GM19328 (cell line): ENCODE data around the gene CYP2C18.
"Not testable (repeated sequence)": the region's sequence is repeated elsewhere in the genome, so short reads cannot be mapped to it uniquely, and the experiment has no call there.

ENCODE experiments used
- ATAC-seq: cut with Tn5 transposase; IDR thresholded peaks from one replicate; pipeline ENCODE4 v1.9.1; 2021; ENCODE audit warnings: mild to moderate bottlenecking, moderate library complexity; ENCODE audit not compliant: unreplicated experiment

The CYP2C18 gene

DNA sequence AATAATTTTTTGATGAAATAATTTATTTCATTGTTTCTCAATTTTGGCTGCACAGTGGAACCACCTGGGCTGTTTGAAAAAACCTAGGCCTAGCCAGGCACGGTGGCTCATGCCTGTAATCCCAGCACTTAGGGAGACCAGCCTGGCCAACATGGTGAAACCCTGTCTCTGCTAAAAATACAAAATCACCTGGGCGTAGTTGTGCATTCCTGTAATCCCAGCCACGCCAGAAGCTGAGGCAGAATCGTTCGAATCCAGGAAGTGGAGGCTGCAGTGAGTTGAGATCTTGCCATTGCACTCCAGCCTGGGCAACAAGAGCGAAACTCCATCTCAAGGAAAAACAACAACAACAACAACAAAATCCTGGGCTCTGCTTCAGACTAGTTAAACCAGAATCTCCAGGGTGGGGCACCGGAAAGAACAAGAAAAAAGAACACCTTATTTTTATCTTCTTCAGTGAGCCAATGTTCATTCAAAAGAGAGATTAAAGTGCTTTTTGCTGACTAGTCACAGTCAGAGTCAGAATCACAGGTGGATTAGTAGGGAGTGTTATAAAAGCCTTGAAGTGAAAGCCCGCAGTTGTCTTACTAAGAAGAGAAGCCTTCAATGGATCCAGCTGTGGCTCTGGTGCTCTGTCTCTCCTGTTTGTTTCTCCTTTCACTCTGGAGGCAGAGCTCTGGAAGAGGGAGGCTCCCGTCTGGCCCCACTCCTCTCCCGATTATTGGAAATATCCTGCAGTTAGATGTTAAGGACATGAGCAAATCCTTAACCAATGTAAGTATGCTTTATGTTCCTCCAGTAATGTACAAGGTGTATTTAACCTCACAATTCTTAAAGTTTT is at the start of gene CYP2C18:
Gene CYP2C18, plus strand, starts transcription at position 516 of the 841 bp plus-strand sequence. Its CDS starts 91 bp downstream, at position 607.
- ATAC-seq: no peak

DNA sequence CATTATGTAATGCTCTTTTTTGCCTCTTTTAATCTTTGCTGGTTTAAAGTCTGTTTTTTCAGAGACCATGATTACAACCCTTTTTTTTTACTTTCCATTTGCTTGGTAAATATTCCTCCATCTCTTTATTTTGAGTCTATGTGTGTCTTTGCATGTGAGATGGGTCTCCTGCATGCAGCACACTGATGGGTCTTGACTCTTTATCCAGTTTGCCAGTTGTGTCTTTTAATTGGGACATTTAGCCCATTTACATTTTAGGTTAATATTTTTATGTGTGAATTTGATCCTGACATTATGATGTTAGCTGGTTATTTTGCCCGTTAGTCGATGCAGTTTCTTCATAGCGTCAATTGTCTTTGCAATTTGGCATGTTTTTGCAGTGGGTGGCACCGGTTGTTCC is 45.4 kb upstream of the CYP2C18 start:
- ATAC-seq: not testable (repeated sequence)

DNA sequence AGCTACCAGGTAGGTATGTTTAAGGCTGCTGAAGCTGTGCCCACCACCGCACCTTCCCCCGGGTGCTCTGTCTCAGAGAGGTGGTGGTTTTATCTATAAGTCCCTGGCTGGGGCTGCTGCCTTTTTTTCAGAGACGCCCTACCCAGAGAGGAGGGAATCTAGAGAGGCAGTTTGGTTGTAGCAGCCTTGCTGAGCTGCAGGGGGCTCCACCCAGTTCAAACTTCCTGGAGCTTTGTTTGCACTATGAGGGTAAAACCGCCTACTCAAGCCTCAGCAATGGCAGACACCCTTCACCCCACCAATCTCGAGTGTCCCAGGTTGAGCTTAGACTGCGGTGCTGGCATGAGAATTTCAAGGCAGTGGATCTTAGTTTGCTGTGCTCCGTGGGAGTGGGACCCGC is 43.6 kb upstream of the CYP2C18 start:
- no peak for ATAC-seq

DNA sequence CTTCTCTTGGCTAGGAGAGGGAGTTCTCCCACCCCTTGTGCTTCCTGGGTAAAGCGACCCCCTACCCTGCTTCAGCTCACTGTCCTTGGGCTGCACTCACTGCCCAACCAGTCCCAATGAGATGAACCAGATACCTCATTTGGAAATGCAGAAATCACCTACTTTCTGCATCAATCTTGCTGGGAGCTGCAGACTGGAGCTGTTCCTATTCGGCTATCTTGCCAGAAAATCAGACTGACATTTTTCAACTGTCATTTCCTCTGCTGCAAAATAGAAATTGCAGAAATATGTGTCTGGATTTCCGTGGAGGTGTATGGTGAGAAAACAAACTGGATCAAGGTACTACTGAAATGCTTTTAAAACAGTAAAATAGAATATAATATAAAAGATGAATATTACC is 43.0 kb upstream of the CYP2C18 start:
- no peak for ATAC-seq

DNA sequence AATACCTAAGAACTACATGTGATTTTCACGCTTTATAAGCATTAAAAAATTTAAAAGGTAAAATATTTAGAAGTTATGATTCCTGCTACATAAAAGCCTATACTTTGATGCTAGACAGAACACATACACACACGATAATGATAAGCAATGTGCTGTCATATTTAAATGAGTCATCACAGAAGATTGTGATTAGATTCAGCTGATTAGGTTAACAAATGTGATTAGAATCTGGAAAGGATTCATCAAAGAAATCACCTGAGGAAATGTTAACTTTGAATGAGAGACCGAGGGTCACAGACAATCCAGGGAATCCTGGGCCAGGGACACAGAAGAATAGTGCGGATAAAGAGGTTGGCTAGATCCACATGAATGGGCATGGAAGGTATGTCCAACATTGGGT is 42.0 kb upstream of the CYP2C18 start:
- no peak for ATAC-seq

DNA sequence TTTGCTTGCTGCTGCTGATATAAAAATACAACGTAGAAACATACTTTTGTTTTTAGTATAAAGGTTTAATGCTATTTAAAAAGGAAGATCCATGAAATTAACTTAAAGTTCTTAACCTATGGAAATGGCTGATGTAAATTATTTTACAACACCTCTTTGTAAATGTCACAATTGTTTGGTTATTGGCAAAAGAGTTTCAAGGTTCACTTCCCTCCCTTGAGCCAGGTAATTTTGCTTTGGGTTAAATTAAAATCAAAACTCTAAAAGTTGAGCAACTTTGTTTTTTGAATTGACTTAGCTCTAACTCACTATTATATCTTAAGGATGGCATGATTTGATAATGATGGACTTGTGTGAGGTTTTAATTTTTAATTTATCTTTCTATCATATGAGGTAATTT is 39.2 kb upstream of the CYP2C18 start:
- no peak for ATAC-seq

DNA sequence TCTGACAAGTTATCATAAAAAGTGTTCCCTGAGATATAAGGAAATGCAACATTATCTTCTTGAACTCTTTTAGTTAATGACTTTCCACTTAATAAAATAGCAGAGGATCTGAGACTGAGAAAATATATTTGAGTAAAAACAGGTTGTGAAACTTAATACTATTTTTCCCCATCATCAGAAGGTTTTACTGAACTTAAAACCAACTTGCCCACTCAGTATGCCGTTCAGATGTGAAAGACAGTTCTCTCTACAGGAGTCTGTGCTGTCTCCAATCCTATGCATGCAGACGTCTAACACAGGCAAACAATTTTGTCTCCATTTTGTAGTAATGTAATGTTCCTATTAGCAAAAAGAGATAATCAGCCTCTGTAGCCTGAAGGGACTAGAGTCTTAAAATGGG is 38.2 kb upstream of the CYP2C18 start:
- peak; percentile 60 for ATAC-seq

DNA sequence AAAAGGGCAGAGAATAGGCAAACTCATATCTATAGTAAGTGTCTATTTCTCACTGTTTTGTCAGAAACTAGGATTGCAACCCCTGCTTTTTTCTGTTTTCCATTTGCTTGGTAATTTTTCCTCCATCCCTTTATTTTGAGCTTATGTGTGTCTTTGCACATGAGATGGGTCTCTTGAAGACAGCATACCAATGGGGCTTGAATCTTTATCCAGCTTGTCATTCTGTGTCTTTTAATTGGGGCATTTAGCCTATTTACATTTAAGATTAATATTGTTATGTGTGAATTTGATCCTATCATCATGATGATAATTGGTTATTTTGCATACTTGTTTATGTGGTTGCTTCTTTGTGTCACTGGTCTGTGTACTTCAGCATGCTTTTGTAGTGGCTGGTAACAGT is 28.3 kb upstream of the CYP2C18 start:
- ATAC-seq: not testable (repeated sequence)

DNA sequence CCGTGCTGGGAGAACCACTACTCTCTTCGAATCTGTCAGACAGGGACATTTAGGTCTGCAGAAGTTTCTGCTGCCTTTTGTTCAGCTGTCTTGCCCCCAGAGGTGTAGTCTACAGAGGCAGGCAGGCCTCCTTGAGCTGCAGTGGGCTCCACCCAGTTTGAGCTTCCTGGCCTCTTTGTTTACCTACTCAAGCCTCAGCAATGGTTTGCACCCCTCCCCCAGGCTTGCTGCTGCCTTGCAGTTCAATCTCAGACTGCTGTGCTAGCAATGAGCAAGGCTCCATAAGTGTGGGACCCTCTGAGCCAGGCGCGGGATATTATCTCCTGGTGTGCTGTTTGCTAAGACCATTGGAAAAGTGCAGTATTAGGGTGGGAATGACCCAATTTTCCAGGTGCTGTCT is 20.5 kb upstream of the CYP2C18 start:
- not testable (repeated sequence) for ATAC-seq

DNA sequence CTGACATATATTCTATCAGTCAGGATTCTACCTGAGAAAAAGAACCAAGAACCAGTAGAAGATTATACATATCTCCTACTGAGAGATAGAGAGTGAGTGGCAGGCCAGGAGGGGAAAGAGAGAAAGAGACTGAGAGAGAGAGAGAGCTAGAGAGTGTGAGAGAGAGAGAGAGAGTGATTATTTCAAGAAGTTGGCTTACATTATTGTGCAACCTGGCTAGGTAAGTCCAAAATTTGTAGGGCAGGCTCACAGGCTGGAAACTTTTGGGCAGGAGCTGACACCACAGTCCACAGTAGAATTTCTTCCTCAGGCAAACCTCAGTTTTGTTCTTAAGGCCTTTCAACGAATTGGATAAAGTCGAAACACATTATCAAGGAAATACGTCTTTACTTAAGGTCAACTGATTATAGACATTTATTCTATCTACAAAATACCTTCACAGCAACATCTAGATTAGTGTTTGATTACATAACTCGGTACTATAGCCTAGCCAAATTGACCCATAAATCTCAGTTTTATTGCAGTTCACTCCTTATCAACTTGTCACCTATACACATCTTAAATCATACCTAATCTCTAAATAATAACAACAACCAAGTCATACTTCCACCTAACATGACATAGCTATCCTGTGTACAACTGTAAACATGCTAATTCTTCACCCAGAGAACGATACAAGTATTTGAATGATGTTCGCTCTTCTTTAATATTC is 17.0 kb upstream of the CYP2C18 start:
- no peak for ATAC-seq

DNA sequence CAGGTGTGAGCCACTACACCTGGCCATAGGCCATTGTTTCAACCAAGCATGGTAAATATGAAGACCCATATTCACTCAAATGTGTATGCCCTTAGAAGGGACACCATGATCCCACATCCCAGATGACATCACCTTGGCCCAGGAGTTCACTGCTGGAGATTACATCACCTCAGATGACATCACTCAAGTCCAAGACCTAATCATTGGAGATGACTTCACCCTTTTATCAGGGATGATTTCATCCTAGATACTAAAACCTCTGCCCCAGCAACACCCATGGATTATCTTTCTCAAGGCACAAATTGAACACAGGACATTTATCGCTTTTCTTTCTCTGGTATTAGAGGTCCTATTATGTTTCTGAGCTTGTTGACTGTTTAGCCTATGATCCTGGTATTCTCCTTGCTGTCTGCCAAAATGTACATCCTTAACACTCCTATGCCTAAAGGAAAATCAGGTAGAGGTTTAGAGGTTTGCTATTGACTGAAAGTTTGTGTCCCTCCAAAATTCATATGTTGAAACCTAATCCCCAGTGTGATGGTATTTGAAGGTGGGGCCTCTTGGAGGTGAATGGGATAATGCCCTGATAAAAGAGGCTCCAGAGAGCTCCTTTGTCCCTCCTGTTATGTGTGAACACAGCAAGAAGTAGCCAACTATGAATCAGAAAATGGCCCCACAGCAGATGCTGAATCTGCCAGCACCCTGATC is 9.8 kb upstream of the CYP2C18 start:
- no peak for ATAC-seq

DNA sequence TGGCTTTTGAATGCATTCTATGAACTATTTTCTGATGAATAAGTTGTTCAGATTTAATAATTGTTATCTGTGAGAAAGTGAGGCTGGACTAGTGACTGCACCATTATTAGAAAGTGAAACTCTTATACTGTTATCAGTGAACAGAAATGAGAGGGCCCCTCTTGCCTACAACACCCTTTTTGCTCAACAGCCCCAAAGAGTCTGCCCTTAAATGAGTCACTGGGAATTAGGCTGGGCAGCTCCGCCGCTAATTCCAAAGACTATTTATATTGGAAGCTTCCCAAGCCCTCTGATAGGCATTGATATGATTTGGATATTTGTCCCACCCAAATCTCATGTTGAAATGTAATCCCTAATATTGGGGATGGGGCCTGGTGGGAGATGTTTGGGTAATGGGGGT is 7.0 kb upstream of the CYP2C18 start:
- ATAC-seq: no peak

DNA sequence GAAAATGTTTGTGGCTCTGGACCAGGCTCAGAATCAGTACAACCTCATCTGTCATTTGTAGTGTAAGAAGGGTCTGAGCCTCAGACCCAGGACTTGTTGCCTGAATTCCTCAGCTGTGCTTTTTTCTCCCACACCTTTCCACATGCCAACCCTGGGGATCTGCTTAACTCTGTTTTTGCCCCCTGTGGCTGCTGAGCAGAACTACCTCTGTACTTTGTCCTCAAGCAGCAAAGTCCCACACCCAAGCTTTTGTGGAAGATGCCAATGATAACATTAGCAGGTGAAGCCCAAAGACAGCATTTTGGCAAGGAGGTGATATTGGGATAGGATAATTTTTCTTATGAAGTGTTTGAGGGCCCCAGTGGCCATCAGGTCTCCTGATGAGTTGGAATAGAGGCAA is 5.8 kb upstream of the CYP2C18 start:
- no peak for ATAC-seq

DNA sequence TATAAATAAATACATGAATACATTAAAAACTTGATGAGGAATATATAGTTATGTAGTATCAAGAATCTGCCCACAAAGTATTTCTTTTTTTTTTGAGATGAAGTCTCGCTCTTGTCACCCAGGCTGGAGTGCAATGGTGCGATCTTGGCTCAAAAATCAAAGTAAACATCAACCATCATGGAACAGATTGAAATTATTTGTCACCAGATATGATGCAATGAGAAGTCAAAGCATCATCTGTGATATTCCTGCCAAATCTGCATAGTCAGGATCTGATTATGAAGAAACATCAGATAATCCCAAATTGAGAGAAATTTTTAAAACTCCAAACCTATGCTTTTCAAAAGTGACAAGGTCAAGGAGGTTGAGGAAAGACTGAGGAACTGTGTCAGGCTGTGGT is 5.1 kb upstream of the CYP2C18 start:
- ATAC-seq: no peak

DNA sequence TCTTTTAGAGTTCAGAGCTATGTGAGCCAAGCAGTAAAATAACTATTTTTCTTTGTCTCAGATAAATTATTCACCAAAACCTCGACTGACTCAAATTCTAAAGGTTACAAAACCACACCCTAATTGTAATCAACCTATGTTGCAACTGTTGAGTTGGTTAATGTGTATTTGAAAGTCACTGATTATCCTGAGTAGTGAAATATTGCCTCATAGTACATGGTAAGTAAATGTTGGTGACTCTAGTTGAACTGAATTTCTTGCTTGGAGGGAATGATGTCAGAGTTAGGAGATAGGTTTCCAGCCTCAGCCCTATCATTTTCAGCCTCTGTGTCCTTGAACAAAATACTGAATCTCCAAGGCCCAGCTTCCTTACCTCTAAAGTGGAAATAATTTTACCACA is 3.0 kb upstream of the CYP2C18 start:
- no peak for ATAC-seq

DNA sequence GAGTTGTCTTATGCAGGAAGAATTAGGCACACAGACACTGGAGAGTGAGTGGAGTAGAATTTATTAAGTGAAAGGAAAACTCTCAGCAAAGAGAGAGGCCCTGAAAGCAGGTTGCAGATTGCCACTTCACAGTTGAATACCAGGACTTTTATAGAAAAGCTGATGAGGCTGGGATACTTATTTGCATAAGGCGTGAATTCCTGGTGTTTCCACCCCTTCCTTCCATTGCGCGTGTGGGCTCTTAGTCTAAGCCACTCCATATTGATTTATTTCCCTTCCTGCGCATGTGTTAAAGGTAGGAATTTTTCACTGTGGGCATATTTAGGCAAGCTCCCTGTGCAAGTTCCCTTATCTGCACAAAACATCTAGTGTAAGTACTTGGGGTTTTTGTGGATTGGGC is 893 bp upstream of the CYP2C18 start:
- ATAC-seq: not testable (repeated sequence)

DNA sequence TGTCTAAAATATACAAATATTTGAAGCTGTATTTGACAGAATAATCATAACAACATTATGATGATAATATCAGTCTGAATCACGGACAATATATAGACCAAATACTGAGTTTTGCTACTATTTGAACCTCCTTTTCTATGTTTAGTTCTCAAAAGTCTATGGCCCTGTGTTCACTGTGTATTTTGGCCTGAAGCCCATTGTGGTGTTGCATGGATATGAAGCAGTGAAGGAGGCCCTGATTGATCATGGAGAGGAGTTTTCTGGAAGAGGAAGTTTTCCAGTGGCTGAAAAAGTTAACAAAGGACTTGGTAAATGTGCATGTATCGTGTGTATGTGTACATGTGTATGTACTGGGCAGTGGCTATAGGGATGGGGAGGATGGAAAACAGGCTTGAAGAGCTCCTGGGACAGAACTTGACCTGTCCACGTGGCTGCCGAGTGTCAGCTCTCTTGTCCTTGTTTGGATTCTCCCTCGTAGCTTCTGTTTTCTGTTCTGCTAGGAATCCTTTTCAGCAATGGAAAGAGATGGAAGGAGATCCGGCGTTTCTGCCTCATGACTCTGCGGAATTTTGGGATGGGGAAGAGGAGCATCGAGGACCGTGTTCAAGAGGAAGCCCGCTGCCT is 4.2 kb downstream of the CYP2C18 start:
- no peak for ATAC-seq

DNA sequence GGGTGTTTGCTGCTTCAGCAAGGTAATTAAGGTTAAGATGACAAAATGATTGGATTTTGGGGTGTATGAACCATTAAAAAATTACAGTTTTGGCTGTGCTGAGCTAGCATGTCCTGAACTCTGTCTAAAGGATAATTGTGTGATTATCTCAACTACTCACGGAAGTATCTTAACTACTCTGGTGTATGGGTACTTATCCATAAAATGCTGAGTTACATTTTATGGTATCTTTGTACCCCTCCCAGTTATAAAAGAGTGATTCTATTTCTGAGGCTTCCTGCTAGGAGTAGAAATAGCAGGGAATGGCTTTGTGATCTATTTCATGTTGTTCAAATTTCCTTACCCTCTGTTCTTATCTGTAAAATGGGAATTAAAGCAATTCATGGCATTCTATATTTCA is 22.6 kb downstream of the CYP2C18 start:
- ATAC-seq: no peak

DNA sequence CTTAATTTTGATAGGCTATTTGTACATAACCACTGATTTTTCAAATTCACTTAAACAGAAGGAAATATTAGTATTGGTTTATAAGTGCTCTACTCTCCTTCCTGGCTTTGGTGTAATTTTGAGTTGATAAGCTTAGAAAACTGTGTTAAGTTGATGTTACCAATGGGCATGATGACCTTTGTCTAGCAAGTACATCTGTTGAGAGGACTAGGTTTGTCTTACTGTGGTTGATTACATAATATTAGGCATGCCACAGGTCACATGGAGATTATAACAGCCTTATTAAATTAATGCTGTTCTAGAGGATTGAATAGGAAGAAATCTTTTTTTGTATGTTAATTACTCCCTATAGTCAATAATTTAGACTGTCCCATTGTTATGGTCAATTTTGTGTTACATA is 27.0 kb downstream of the CYP2C18 start:
- no peak for ATAC-seq

DNA sequence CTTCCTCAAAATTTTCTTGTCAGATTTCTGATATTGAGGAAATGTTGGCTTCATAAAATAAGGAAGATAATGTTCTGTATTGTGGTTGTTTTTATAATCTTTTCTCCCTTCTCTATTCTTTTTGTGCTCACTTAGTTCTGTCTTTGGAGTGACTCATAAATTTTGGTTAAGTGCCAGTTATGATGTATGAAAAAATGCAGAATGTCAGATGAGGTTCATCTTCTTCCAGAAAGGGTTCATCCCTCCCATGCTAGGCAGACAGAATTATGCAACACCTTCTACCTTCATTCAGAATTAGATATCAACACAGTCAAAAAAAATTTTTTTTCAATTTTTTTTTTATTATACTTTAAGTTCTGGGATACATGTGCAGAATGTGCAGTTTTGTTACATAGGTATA is 42.3 kb downstream of the CYP2C18 start:
- ATAC-seq: no peak

DNA sequence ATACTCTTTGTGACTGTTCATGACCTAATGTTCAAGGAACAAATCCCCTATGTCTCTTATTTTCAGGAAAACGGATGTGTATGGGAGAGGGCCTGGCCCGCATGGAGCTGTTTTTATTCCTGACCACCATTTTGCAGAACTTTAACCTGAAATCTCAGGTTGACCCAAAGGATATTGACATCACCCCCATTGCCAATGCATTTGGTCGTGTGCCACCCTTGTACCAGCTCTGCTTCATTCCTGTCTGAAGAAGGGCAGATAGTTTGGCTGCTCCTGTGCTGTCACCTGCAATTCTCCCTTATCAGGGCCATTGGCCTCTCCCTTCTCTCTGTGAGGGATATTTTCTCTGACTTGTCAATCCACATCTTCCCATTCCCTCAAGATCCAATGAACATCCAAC is 51.7 kb downstream of the CYP2C18 start:
- ATAC-seq: no peak
